GM18508 (cell line): ENCODE measurements around the gene DAP.
A peak's percentile ranks its signal among the peaks of the same experiment; 100 is the strongest.
"Not testable (repeated sequence)": the region's sequence is repeated elsewhere in the genome, so short reads cannot be mapped to it uniquely, and the experiment has no call there.

ENCODE experiments used
- ATAC-seq: cut with Tn5 transposase; IDR thresholded peaks from one replicate; pipeline ENCODE4 v1.9.1; 2021; ENCODE audit warnings: moderate number of reproducible peaks; ENCODE audit not compliant: insufficient read depth, unreplicated experiment

DAP gene

DNA sequence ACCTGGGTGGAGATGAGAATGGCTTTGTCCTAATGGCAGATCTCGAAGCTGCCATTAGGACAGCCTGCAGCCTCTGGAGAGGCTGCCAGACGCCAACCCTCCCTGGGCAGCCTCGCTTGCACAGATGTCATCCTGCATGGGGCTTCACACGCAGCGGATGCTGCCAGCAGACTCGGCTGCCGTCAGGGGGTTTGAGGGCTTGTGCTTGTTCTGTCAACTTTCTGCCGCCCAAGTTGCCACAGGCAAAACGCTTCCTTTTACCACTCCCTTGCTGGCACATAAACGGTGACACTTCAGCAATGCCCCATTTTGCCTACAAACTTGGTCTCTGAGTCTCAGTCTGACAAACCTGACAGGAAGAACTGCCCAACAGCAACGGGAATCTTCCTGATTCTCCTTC lies 24.7 kb downstream of the DAP start:
- ATAC-seq, result no peak

DNA sequence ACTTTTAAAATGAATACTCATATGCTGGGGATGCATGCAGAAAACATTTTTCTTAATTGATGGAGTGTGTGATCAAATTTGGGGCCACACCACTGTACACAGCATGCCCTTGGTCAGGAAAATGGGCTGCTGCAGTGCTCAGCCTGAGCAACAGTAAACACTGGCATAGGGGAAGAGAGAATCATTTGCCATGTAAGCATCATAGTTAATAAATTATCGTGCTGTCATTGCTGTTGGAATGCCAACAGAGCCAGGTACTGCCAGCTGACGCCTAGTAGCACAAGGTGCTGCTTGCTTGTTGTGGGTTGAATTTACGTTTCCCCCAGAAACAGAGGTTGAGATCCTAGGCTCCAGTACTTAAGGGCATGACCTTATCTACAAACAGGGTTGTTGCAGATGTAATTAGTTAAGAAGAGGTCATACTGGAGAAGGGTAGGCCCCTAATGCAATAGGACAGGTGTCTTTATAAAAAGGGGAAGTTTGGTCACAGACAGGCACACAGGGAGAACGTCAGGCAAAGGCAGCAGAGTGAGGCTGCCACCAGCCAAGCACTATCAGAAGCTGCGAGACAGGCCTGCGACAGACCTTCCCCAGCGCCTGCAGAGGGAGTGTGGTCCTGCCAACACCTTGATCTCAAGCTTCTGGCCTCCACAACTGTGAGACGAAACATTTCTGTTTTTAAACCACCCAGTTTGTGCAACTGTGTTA lies 25.3 kb downstream of the DAP start:
- peak; percentile 74 for ATAC-seq

DNA sequence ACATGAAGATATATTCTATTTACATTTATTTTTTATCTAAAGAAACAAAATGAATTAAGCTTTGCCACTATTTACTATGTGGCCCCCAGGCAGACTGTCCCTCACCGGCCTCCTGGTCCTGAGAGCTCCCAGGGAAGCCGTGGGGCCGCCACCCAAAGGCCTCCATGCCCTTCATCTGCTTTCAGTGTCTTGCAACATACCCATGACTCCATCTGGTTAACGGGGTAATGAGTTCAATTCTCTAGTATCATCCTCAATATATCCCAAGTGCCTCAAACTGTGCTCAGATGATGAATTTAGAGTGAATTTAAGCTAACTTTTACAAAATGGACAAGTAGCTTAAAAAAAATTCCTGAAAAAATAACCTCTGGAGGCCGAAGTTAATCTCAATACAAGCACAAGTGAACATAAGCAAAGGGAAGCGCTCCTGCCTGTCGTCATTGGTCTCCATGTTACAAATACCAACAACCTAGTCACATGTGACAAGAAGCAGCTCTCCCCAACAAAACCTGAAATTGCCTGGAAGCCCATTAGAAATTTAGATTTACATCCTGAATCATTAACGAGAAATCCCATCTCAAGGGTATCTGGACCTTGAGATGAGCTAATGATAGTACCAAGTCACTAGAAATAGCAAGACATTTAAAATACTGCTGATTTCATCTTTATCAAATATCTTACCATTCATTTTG lies 26.1 kb downstream of the DAP start:
- ATAC-seq, result no peak

DNA sequence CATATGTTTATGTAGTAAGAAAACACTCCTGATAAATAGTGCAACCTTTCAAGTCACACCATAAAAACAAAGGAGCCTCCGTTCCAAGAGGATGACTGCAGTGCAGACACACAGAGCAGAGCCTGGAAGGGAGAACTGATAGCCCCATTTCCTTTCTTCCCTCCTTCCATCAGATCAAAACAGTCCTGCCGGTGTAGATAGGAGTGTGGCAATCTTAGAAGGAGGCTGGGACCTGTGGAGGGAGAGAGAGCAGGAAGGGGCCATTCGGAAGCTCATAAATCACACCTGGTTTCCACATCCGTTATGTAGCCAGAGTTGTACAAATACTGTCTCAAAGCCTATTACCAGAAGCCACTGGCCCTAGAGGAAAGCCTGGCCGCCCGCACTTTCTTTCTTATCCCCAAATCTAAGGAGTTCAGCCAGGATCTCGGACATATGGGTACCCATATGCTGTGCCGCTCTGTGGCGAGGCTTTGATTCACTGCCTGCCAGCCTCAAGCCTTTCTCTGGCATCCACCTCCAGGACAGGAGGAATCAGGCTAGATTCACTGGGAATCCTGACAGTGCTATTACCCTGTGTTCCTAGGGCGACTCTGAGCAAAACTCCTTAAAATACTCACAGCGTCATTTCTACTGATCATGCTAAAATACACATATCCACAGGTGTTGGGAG lies 26.9 kb downstream of the DAP start:
- no peak for ATAC-seq

DNA sequence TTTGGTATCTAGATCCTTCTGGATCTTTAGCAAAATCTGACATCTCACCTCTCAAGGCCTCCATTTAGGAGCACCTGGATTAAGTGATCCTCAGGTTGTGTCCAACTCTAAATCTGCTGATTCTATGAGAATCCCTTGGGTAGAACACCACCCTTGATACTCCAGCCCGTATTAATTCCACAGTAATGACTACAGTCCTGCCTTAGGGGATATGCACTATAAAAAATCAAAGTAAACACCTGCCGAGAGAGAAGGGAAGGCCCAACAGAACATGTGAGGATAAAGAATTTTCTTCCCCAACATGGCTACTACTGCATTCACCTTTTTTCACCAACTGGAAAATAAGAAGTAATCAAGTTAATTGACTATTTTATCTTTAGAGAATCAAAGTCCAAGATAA lies 27.6 kb downstream of the DAP start:
- no peak for ATAC-seq

DNA sequence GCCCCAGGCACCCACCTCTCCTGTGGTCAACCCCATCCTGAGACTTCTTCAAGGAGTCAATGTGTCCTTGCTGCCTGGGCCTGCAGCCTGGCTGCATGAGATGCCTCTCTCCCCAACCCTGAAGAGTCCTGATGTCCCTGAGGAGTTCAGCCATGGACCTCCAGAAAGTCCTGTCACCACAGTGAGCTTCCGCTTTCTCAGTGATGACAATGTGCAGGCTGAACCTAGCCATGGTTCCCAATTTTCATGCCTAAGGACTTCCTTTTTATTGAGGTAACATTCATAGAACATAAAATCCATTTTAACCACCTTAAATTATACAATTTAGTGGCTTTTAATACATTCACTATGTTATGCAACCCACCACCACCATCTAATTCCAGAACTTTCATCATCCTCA lies 29.1 kb downstream of the DAP start:
- ATAC-seq, result no peak

DNA sequence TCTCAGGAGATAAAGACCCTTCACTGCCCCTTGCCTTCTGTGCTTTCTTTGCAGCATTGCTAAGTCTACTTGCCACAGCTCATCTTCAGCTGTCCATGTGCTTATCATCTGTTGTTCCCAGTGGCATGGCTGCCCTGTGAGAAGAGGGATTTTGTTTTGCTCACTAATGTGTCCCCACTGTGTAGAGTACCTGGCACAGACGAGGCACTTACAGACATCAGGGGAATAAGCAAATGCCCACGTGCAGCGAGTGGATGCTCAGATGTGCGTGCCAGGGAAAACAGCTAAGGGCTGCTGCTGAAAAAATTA lies 31.0 kb downstream of the DAP start:
- ATAC-seq, result no peak

DNA sequence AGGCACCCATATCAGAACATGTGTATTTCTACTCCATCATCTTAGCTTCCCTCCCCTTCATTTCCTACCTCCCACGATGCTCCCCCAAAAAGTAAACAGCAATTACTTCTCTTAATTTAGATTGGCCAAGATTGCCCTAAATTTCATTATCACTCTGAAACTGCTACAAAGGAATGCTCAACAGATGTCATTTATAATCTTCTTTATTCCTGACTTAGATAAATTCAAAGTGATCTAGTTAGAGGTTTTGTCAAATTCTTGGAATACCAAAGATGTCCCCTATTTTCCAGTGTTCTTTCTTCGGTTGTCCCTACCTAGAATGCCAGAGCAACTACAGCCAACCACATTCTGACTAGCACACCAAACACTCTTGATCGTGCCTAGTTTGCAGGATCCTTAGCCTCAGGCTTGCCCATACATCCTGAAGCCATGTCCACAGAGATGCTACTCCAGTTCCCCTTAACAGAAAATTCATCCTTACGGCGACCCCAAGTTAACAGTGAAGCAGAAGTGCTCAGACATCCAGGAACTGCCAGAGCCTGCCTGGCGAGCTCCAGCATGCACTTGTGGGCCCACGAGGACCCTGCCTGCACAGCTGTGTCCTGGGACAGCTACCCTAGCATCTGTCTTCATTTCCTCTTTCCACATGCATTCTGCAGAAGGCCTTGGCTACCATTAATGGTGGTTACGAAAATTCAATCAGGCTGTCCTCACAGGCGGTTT lies 31.6 kb downstream of the DAP start:
- no peak for ATAC-seq

DNA sequence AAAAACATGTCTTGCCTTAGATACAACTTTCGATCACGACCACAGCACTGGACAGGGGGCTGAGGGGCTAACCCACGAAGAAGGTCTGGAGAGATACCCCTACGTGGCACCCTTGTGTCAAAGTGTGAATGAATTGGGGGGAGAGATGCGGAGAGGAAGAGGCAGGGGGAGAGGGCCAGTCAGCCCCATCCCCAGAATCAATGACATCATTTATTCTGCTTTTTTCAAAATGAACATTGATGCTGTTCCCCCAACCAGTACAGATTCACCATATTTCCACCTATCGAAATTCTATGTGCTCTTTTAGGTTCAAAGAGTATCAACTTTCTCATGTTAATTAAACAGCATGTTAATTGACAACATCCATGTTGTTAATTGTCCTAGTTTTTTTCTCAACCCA lies 32.4 kb downstream of the DAP start:
- ATAC-seq, result no peak

DNA sequence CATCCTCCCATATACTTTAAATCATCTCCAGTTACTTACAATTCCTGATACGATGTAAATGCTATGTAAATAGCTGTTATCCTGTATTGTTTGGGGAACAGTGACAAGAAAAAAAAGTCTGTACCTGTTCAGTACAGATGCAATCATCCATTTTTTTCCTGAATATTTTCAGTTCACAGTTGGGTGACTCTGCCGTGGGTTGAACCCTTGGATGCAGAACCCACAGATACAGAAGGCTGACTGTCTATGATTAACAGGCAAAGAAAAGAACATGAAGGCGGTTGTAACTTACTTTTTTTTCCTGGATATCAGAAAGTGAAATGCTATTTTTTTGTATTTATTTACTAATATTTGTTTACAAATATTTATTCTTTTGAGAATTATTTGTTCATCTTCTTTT lies 33.2 kb downstream of the DAP start:
- ATAC-seq, result no peak

DNA sequence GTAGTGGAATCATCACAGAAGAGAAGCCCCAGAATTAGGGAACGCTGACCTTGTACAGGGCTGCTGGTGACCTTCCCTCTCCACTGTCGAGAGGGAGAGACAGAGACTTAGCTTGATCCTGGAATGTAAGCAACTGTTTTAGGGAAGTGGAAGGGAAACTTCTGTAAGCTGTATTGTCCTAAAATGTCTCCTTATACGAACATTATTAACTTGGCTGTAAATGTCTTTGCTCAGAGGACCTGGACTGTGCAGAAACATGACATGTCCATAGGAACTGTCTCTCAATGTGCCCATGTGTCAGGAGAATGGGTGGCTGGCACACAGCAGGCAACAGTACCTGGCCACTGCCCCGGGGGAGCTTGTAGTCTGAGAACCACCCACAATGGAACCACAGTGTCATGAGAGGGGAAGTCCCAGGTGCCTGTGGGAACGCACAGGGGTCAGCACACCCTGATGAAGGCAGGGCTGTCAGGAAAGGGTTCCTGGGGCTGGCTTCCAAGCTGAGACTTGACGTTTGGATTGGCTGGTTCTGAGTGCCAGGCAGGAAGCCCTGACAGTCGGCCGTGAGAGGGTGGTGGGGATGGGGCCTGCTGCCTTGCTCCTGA lies 34.0 kb downstream of the DAP start:
- peak; percentile 96 for ATAC-seq

DNA sequence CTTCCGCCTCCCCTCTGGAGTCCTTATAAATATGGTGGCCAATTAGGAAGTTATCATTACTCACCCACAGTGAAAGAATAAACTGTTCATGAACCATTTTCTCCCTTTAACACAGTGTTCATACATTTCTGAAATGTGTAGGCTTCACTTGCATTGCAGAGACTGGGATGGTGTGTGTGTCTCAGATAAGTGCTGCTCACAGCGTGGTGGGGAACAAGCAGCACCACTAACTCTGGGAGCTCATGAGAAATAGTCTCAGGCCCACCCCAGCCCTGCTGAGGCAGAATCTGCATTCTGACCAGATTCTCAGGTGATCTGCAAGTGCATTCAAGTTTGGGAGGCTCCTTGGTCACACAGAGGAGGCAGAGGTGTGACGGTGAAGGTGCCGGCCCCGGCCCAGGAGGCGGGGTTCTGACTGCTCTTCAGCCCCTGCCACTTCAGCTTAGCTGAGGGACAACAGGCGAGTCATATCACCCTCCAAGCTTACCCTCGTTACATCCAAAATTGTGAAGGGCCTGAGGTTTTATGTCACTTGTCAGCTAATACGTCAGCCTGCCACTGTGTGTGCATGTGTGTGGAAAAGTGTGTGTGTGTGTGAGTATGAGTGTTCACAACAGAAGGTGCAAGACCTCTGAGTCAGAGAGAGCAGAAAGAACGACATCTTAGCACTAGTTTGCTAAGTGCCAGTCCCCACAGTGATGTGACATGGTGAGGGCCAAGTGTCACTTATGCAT lies 34.7 kb downstream of the DAP start:
- ATAC-seq, result no peak

DNA sequence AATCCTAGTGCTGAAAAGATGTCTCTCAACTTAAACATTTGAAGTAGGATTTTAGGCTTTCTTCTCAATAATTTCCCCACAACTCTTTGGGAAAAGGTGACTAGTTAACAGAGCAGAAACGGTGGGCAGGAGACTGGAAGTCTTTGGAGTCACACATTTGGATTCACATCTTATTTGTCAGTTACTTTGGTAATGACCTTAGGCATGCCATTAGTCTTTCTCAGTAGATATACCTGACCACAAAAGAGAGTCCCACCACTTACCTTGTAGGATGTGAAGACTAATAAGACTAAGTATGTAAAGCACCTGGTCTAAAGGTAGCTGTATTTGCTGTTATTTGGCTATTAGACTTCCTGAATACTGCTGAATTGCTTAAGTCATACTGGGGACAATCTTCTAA lies 35.4 kb downstream of the DAP start:
- no peak for ATAC-seq

DNA sequence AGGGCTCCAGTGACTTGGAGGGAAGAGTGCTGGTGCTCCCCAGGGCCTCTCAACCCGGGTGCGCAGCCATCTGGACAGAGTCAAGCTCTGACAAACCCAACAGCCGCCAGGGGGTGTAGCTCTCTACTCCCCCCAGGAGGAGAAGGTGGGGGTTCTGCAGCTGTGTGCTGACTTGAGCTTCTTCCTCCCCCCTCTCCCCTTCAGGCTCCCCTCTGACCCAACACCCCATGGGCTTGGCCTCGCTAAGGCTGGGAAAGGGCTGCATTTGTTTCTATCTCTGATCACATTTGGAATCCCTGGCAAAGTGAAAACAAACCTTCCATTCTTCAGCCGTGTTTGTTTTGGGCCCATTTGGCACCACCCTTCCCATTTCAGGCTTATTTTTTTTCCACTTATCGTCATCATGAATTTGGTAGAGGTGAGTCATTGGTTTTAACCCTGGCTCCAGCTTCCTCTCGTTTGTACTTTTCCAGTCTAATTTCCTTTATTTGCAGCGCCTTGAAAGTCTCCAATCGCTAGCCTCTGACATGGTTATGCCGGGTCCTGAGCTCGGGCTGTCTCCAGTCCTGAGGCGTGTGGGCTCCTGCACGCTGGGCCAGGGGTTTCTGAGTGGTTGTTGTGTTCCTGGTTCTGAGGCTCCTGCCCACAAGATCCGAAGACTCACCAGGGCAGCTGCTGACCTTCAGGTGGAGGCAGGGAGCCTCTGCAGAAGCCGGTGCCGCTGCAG lies 36.1 kb downstream of the DAP start:
- ATAC-seq, result no peak

DNA sequence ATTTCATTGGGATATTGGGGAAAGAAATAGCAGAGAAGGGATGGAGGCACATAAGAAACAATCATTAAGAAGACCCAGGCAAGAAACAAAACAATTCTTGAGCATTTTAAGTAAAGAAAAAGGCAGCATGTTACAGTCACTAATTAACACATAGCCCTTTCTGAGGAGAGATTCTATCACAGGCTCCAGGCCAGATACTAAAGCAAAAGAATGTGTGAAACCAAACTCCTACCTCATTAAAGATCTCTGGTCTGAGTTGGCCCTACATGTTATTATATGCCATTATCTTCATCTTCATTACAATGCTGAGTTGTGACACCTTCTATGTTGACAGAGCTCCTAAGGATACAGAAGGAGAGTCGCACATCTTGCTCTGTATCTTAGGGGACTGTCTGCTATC lies 37.5 kb downstream of the DAP start:
- no peak for ATAC-seq

DNA sequence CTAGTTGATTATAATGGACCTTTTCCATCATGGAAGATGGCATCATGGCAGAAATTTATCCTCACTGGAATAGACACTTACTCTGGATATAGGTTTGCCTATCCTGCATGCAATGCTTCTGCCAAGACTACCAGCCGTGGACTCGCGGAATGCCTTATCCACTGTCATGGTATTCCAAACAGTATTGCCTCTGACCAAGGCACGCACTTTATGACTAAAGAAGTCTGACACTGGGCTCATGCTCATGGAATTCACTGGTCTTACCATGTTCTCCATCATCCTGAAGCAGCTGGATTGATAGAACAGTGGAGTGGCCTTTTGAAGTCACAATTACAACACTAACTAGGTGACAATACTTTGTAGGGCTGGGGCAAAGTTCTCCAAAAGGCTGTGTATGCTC lies 40.3 kb downstream of the DAP start:
- not testable (repeated sequence) for ATAC-seq

DNA sequence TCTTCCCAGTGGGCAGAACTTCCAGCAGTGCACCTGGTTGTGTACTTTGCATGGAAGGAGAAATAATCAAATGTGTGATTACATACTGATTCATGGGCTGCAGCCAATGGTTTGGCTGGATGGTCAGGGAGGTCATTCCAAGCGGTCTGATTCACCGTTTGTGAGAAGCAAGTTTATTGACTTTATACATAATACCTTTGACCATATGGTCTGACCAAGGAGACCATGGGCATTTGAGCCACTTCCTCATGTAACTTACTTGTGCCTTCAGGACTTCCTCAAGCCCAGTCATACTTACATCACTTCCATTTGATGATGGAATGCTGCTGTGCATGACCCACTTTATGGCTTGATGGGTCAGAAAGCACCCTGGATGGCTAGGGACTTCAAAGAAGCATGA lies 41.1 kb downstream of the DAP start:
- ATAC-seq, result no peak

DNA sequence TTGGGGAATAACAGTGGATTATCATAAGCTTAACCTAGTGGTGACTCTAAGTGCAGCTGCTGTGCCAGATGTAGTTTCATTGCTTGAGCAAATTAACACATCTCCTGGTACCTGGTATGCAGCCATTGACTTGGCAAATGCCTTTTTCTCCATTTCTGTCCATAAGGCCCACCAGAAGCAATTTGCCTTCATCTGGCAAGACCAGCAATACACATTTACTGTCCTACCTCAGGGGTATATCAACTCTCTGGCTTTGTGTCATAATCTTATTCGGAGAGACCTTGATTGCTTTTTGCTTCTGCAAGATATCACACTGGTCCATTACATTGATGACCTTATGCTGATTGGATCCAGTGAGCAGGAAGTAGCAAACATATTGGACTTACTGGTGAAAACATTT lies 42.4 kb downstream of the DAP start:
- not testable (repeated sequence) for ATAC-seq

DNA sequence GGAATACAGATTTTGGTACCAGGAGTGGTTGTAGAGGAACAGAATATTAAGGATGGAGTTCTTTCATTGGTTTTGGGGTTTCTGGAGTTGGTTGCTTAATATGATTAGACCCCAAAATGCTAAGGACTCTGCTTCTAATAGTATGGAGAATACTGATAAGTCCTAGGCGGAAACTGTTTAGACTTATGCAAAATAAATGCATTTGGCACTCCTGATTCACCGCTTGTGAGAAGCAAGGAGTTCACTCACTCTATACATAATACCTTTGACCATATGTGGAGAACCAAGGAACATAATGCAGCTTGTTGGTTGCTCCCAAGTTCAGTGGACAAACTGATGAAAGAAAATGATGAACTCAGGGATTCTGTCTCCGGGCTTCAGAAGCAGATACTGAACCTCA lies 44.2 kb downstream of the DAP start:
- ATAC-seq, result not testable (repeated sequence)
